Neural progenitor cell (in vitro differentiated cells): ENCODE measurements around the gene MAST3. TPM values are rescaled to one million over a fixed set of nuclear protein-coding genes. Genes with fewer than 3 reads are reported as not detected.

Experiments used
- DNase-seq: peaks from one replicate; pipeline ENCODE4 v3.0.0-alpha.2; 2016; ENCODE audit warnings: low spot score
- H2AFZ ChIP-seq: fragments of 200-600 bp; sonication (generic); replicated peaks from 2 replicates; pipeline ENCODE4 v1.6.1; 2016; ENCODE audit warnings: antibody characterized with exemption
- H3F3A ChIP-seq: fragments of 200-600 bp; sonication (generic); 2 replicates; pipeline ENCODE4 v1.6.1; 2016; ENCODE audit warnings: antibody characterized with exemption, low read depth
- H3K27ac ChIP-seq: fragments of 200-600 bp; sonication (generic); 2 replicates; pipeline ENCODE4 v1.5.1; 2016; ENCODE audit warnings: mild to moderate bottlenecking
- H3K27me3 ChIP-seq: fragments of 200-600 bp; sonication (generic); 2 replicates; pipeline ENCODE4 v1.6.1; 2016; ENCODE audit warnings: mild to moderate bottlenecking, moderate library complexity
- H3K36me3 ChIP-seq: fragments of 200-600 bp; sonication (generic); 2 replicates; pipeline ENCODE4 v1.5.1; 2016
- H3K4me1 ChIP-seq: fragments of 200-600 bp; sonication (generic); 2 replicates; pipeline ENCODE4 v1.6.1; 2016; ENCODE audit warnings: mixed run types
- H3K4me2 ChIP-seq: fragments of 200-600 bp; sonication (generic); 2 replicates; pipeline ENCODE4 v1.6.1; 2016
- H3K4me3 ChIP-seq: fragments of 200-600 bp; sonication (generic); 2 replicates; pipeline ENCODE4 v1.5.1; 2016
- H3K79me2 ChIP-seq: fragments of 200-600 bp; sonication (generic); 2 replicates; pipeline ENCODE4 v1.6.1; 2016; ENCODE audit warnings: low read depth
- H3K9ac ChIP-seq: fragments of 200-600 bp; sonication (generic); 2 replicates; pipeline ENCODE4 v1.6.1; 2016
- H3K9me3 ChIP-seq: fragments of 200-600 bp; sonication (generic); 2 replicates; pipeline ENCODE4 v1.5.1; 2016; ENCODE audit warnings: low read depth
- H4K20me1 ChIP-seq: fragments of 200-600 bp; sonication (generic); 2 replicates; pipeline ENCODE4 v1.6.1; 2016; ENCODE audit warnings: low read depth
- H3K27ac Mint-ChIP-seq: 3 replicates; pipeline ENCODE4 v1.8.0; 2021; ENCODE audit warnings: mixed read lengths
- H3K27me3 Mint-ChIP-seq: 2 replicates; pipeline ENCODE4 v1.8.0; 2022; ENCODE audit warnings: low read depth, mild to moderate bottlenecking, inconsistent platforms, moderate library complexity, mixed read lengths; ENCODE audit not compliant: insufficient read depth
- H3K36me3 Mint-ChIP-seq: 3 replicates; pipeline ENCODE4 v1.8.0; 2021; ENCODE audit warnings: mixed read lengths
- H3K4me1 Mint-ChIP-seq: 3 replicates; pipeline ENCODE4 v1.8.0; 2021; ENCODE audit warnings: mixed read lengths
- H3K4me3 Mint-ChIP-seq: 3 replicates; pipeline ENCODE4 v1.8.0; 2021; ENCODE audit warnings: mild to moderate bottlenecking, moderate library complexity, mixed read lengths
- H3K9me3 Mint-ChIP-seq: 3 replicates; pipeline ENCODE4 v1.8.0; 2020; ENCODE audit warnings: mixed read lengths
- CTCF ChIP-seq: fragments of 200-600 bp; sonication (generic); IDR thresholded peaks from 2 replicates; pipeline ENCODE4 v1.5.1; 2017; ENCODE audit warnings: antibody characterized with exemption, mild to moderate bottlenecking
- EZH2 ChIP-seq: fragments of 200-600 bp; sonication (generic); IDR thresholded peaks from 2 replicates; pipeline ENCODE4 v1.6.1; 2017; ENCODE audit warnings: antibody characterized with exemption, mild to moderate bottlenecking, moderate library complexity
- EZH2phosphoT487 ChIP-seq: fragments of 200-600 bp; sonication (generic); IDR thresholded peaks from 2 replicates; pipeline ENCODE4 v1.6.1; 2017; ENCODE audit warnings: antibody characterized with exemption
- total RNA-seq: library from RNA; depleted of rRNA; stranded (reverse); fragments of >200 nt; gene quantifications from 2 replicates; pipeline ENCODE4 v1.2.3, GENCODE V29; 2015; ENCODE audit warnings: low replicate concordance

MAST3 gene
- total RNA-seq, 1 donor from 2014 or later: 2.1 TPM

DNA sequence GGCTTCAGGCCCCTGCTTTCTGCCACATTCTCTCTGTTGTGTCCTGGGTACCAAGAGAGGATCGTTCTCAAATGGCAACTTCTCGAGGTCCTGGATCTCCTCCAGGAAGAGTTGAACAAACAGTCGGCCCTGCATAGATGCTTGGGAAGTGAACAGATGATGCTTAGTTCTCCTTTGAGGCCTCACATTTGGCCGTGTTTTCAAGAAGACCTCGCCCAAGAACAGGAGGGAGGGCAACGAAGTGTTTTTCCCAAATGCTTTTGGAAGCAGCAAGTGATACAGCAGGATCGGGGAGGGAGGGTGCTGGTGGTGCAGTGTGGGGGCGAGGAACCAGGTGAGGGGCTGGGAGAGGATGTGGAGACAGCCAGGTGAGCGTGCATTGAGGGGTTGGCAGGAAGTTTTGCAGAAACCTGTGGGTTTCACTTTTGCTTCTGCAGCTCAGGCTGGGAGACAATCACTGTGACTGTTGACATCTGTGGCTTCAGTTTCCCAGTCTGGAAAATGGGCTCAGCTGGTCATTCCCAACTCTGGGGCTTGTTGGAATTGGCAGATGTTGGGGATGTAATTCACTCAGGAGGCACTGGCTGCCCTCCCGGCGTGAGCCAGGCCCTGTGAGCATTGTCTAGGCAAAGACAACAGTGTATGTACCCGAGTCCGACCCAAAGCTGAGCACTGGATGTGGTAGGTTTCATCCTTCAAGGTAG is 21.6 kb downstream of the MAST3 start:
- H3K9me3 ChIP-seq: no peaks in the 10 kb centered on the region
- Mint-ChIP-seq H3K4me3 (peak overlapping the region; percentile 85), H3K27ac (no peak overlapping the region), H3K36me3 (peaks cover under 1% of the 10 kb centered on the region), H3K27me3 (peaks cover 13% of the 10 kb centered on the region), H3K9me3 (no peaks in the 10 kb centered on the region), H3K4me1 (peaks cover 32% of the 10 kb centered on the region)
- H3F3A ChIP-seq: peaks cover 11% of the 10 kb centered on the region
- no peak overlapping the region for H2AFZ ChIP-seq
- peak overlapping the region; percentile 79 for H3K4me3 ChIP-seq
- no peak overlapping the region for H3K9ac ChIP-seq
- no peaks in the 10 kb centered on the region for H3K36me3 ChIP-seq
- no peak for DNase-seq
- H3K4me1 ChIP-seq: peaks cover 4% of the 10 kb centered on the region
- H3K27ac ChIP-seq: no peak overlapping the region
- TF ChIP-seq CTCF (no peak), EZH2 (no peak), EZH2phosphoT487 (no peak)
- peaks cover 10% of the 10 kb centered on the region for H3K79me2 ChIP-seq
- H4K20me1 ChIP-seq: peaks cover 20% of the 10 kb centered on the region
- no peaks in the 10 kb centered on the region for H3K27me3 ChIP-seq
- H3K4me2 ChIP-seq: peak overlapping the region; percentile 98

- no peak overlapping the region for H2AFZ ChIP-seq
- no peak for DNase-seq
- no peaks in the 10 kb centered on the region for H3K36me3 ChIP-seq
- peaks cover 2% of the 10 kb centered on the region for H3K36me3 Mint-ChIP-seq
- TF ChIP-seq EZH2phosphoT487: no peak
- H3K4me3 ChIP-seq: no peak overlapping the region
- H3K4me1 ChIP-seq: peaks cover 4% of the 10 kb centered on the region
- no peak overlapping the region for H3K27ac Mint-ChIP-seq
- H4K20me1 ChIP-seq: peaks cover 20% of the 10 kb centered on the region
- H3K27me3 Mint-ChIP-seq: peaks cover 10% of the 10 kb centered on the region
- no peak overlapping the region for H3K27ac ChIP-seq
- H3K9ac ChIP-seq: no peak overlapping the region
- peaks cover 29% of the 10 kb centered on the region for H3K4me1 Mint-ChIP-seq
- peaks cover 10% of the 10 kb centered on the region for H3K79me2 ChIP-seq
- H3K9me3 ChIP-seq: no peaks in the 10 kb centered on the region
- H3K9me3 Mint-ChIP-seq: no peaks in the 10 kb centered on the region
- H3F3A ChIP-seq: peaks cover 11% of the 10 kb centered on the region
- peak overlapping the region; percentile 34 for H3K4me3 Mint-ChIP-seq
- peak overlapping the region; percentile 98 for H3K4me2 ChIP-seq
- no peaks in the 10 kb centered on the region for H3K27me3 ChIP-seq
Measured at GRCh38 chr19:18119717-18120105, 22.1 kb downstream of the MAST3 start.

- Mint-ChIP-seq H3K36me3 (peaks cover 2% of the 10 kb centered on the region), H3K9me3 (no peaks in the 10 kb centered on the region), H3K4me1 (peaks cover 27% of the 10 kb centered on the region), H3K27me3 (peaks cover 10% of the 10 kb centered on the region), H3K4me3 (peak overlapping the region; percentile 34), H3K27ac (no peak overlapping the region)
- no peak overlapping the region for H3K27ac ChIP-seq
- H3K4me3 ChIP-seq: no peak overlapping the region
- peaks cover 11% of the 10 kb centered on the region for H3F3A ChIP-seq
- H2AFZ ChIP-seq: no peak overlapping the region
- no peaks in the 10 kb centered on the region for H3K9me3 ChIP-seq
- H4K20me1 ChIP-seq: peaks cover 20% of the 10 kb centered on the region
- peaks cover 10% of the 10 kb centered on the region for H3K79me2 ChIP-seq
- H3K4me1 ChIP-seq: peaks cover 4% of the 10 kb centered on the region
- H3K36me3 ChIP-seq: no peaks in the 10 kb centered on the region
- DNase-seq: no peak
- no peak overlapping the region for H3K9ac ChIP-seq
- H3K27me3 ChIP-seq: no peaks in the 10 kb centered on the region
- TF ChIP-seq EZH2phosphoT487 (no peak), EZH2 (no peak), CTCF (no peak)
- no peak overlapping the region for H3K4me2 ChIP-seq
Measured at GRCh38 chr19:18120127-18120526, 22.5 kb downstream of the MAST3 start.

- no peak overlapping the region for H2AFZ ChIP-seq
- Mint-ChIP-seq H3K4me3 (no peak overlapping the region), H3K27ac (no peak overlapping the region), H3K36me3 (peaks cover 5% of the 10 kb centered on the region), H3K27me3 (peaks cover 10% of the 10 kb centered on the region), H3K4me1 (peaks cover 24% of the 10 kb centered on the region), H3K9me3 (no peaks in the 10 kb centered on the region)
- TF ChIP-seq CTCF: no peak
- TF ChIP-seq EZH2: no peak
- no peak for TF ChIP-seq EZH2phosphoT487
- H3K4me3 ChIP-seq: no peak overlapping the region
- H3F3A ChIP-seq: peaks cover 11% of the 10 kb centered on the region
- no peak for DNase-seq
- H3K36me3 ChIP-seq: no peaks in the 10 kb centered on the region
- no peaks in the 10 kb centered on the region for H3K27me3 ChIP-seq
- peaks cover 4% of the 10 kb centered on the region for H3K4me1 ChIP-seq
- H3K4me2 ChIP-seq: no peak overlapping the region
- H3K9me3 ChIP-seq: no peaks in the 10 kb centered on the region
- peaks cover 10% of the 10 kb centered on the region for H3K79me2 ChIP-seq
- H3K9ac ChIP-seq: no peak overlapping the region
- no peak overlapping the region for H3K27ac ChIP-seq
- peaks cover 20% of the 10 kb centered on the region for H4K20me1 ChIP-seq
Measured at GRCh38 chr19:18121166-18121565, 23.6 kb downstream of the MAST3 start.
